NCI-H226 (cell line): Measurements from ENCODE around the gene TMIE.
A peak's percentile ranks its signal among the peaks of the same experiment; 100 is the strongest.
"Not testable (repeated sequence)": the region's sequence is repeated elsewhere in the genome, so short reads cannot be mapped to it uniquely, and the experiment has no call there.

ENCODE experiments used
- DNase-seq: peaks from one replicate; pipeline ENCODE4 v3.0.0-alpha.2; 2015

Gene TMIE

GRCh38 chr3:46690798-46691197, 10.4 kb upstream of the TMIE start:
- peak; percentile 78 for DNase-seq

- peak; percentile 80 for DNase-seq
These were observed 8.6 kb upstream of the TMIE start for GRCh38 chr3:46692566-46692990.

GRCh38 chr3:46693038-46693891, 7.9 kb upstream of the TMIE start, which contains the start of gene ALS2CL:
Gene ALS2CL (minus strand): TSS chr3:46693679. CDS start chr3:46689440, 4,239 bp downstream.
- DNase-seq = peak; percentile 40

- no peak for DNase-seq
These were observed 7.3 kb upstream of the TMIE start for GRCh38 chr3:46693892-46694226.

- no peak for DNase-seq
These were observed 6.7 kb upstream of the TMIE start for GRCh38 chr3:46694520-46694919.

- DNase-seq = peak; percentile 69
These were observed 5.8 kb upstream of the TMIE start for GRCh38 chr3:46695177-46695961.

- DNase-seq = no peak
These were observed 5.0 kb upstream of the TMIE start for GRCh38 chr3:46695962-46696894.

- DNase-seq = no peak
These were observed 1.3 kb upstream of the TMIE start for GRCh38 chr3:46699676-46700523.

- DNase-seq = no peak
These were observed 420 bp upstream of the TMIE start for GRCh38 chr3:46700772-46701171.

- no peak for DNase-seq
These were observed 1.2 kb downstream of the TMIE start for GRCh38 chr3:46702246-46703012.

GRCh38 chr3:46703013-46703520, 1.9 kb downstream of the TMIE start:
- DNase-seq = no peak

- DNase-seq = not testable (repeated sequence)
These were observed 3.2 kb downstream of the TMIE start for GRCh38 chr3:46704346-46704745.

GRCh38 chr3:46705022-46705530, 3.9 kb downstream of the TMIE start:
- peak; percentile 33 for DNase-seq

GRCh38 chr3:46705751-46706552, 4.8 kb downstream of the TMIE start:
- DNase-seq = no peak

GRCh38 chr3:46706771-46707582, 5.8 kb downstream of the TMIE start:
- DNase-seq = no peak

GRCh38 chr3:46707601-46708011, 6.4 kb downstream of the TMIE start:
- DNase-seq = no peak

- no peak for DNase-seq
These were observed 7.4 kb downstream of the TMIE start for GRCh38 chr3:46708401-46709156.

- DNase-seq = no peak
These were observed 8.0 kb downstream of the TMIE start for GRCh38 chr3:46709157-46709654.
